PFSK-1 (cell line): ENCODE measurements around the gene KDM2B.

Source experiments
- FOXP2 ChIP-seq: optimal IDR thresholded peaks from 2 replicates; pipeline ENCODE3; 2011; ENCODE audit warnings: borderline replicate concordance, control low read depth, inconsistent platforms; ENCODE audit not compliant: insufficient read depth; ENCODE audit errors: extremely low read length, extremely low read depth
- POLR2AphosphoS5 ChIP-seq: IDR thresholded peaks from 2 replicates; pipeline ENCODE4 v1.6.1; 2012; ENCODE audit warnings: low read depth, mild to moderate bottlenecking, control low read depth, low read length, moderate library complexity
- REST ChIP-seq, 2 experiments: IDR thresholded peaks; 2 replicates each; pipeline versions ENCODE4 v1.6.1 to v1.8.0; 2011 to 2012; ENCODE audit warnings: low read depth in 2 of 2, low read length in 2 of 2, control low read depth in 1 of 2, inconsistent platforms in 1 of 2, mild to moderate bottlenecking in 1 of 2, moderate library complexity in 1 of 2; ENCODE audit not compliant: insufficient read depth in 1 of 2
- SIN3A ChIP-seq: IDR thresholded peaks from 2 replicates; pipeline ENCODE4 v1.6.1; 2012; ENCODE audit warnings: mild to moderate bottlenecking, low read length, moderate library complexity, borderline replicate concordance; ENCODE audit not compliant: insufficient read depth
- TAF1 ChIP-seq: IDR thresholded peaks from 2 replicates; pipeline ENCODE4 v1.6.1; 2012; ENCODE audit warnings: low read length, control low read depth, borderline replicate concordance; ENCODE audit not compliant: insufficient read depth

KDM2B gene

GRCh38 chr12:121610239-121611149, 29.7 kb upstream of the KDM2B start:
- no peak for TF ChIP-seq FOXP2
- no peak for TF ChIP-seq TAF1
- TF ChIP-seq POLR2AphosphoS5: no peak
- no peak for TF ChIP-seq REST (IDR thresholded peaks at IDR 0.05; ENCODE audit: insufficient read depth in 1 of 2, low read depth in 2 of 2, low read length in 2 of 2)
- no peak for TF ChIP-seq SIN3A

- TF ChIP-seq SIN3A: no peak
- no peak for TF ChIP-seq FOXP2
- no peak for TF ChIP-seq TAF1
- TF ChIP-seq REST (IDR thresholded peaks at IDR 0.05; ENCODE audit: insufficient read depth in 1 of 2, low read depth in 2 of 2, low read length in 2 of 2): no peak
- TF ChIP-seq POLR2AphosphoS5: no peak
Measured at GRCh38 chr12:121608301-121608700, 27.5 kb upstream of the KDM2B start.

- TF ChIP-seq TAF1 (no peak), SIN3A (no peak), REST (IDR thresholded peaks at IDR 0.05; ENCODE audit: insufficient read depth in 1 of 2, low read depth in 2 of 2, low read length in 2 of 2) (no peak), POLR2AphosphoS5 (no peak)
Measured at GRCh38 chr12:121603581-121603980, 22.8 kb upstream of the KDM2B start.

GRCh38 chr12:121602766-121603165, 21.9 kb upstream of the KDM2B start:
- TF ChIP-seq REST (IDR thresholded peaks at IDR 0.05; ENCODE audit: insufficient read depth in 1 of 2, low read depth in 2 of 2, low read length in 2 of 2): no peak
- TF ChIP-seq POLR2AphosphoS5: no peak
